Heart left ventricle (tissue), 16 donors: ENCODE results near the gene TOX2. TPM values are rescaled to one million over a fixed set of nuclear protein-coding genes. Genes with fewer than 3 reads are reported as not detected.

Experiments used
- ATAC-seq, 4 donors: fragments of 200-7000 bp; cut with Tn5 transposase; one replicate each; pipeline ENCODE4 v1.9.1; 2020 to 2022; ENCODE audit warnings: moderate library complexity in 4 of 4, mild to moderate bottlenecking in 3 of 4, moderate number of reproducible peaks in 1 of 4
- DNase-seq, 5 donors: peaks; one replicate each; pipeline ENCODE4 v3.0.0-alpha.2; 2020
- H3K27ac ChIP-seq, 12 donors: fragments of 200-600 bp; sonication (generic) in 4 of 12; one replicate each; pipeline versions ENCODE4 v1.5.0 to v1.8.0; 2016 to 2022; ENCODE audit warnings: mild to moderate bottlenecking in 2 of 12
- H3K27me3 ChIP-seq, 9 donors: fragments of 200-600 bp; sonication (generic) in 2 of 9; one replicate each; pipeline versions ENCODE4 v1.5.1 to v1.8.0; 2016 to 2022; ENCODE audit warnings: mild to moderate bottlenecking in 3 of 9
- H3K36me3 ChIP-seq, 9 donors: fragments of 200-600 bp; sonication (generic) in 2 of 9; one replicate each; pipeline versions ENCODE4 v1.5.0 to v1.8.0; 2018 to 2022; ENCODE audit warnings: mild to moderate bottlenecking in 2 of 9
- H3K4me1 ChIP-seq, 12 donors: fragments of 200-600 bp; sonication (generic) in 4 of 12; one replicate each; pipeline versions ENCODE4 v1.5.0 to v1.8.0; 2016 to 2022; ENCODE audit warnings: mild to moderate bottlenecking in 3 of 12
- H3K4me3 ChIP-seq, 12 donors: fragments of 200-600 bp; sonication (generic) in 4 of 12; one replicate each; pipeline versions ENCODE4 v1.5.0 to v1.8.0; 2017 to 2022; ENCODE audit warnings: mild to moderate bottlenecking in 9 of 12, moderate library complexity in 4 of 12
- H3K9me3 ChIP-seq, 12 donors: fragments of 200-600 bp; sonication (generic) in 4 of 12; one replicate each; pipeline versions ENCODE4 v1.5.0 to v1.8.0; 2016 to 2022; ENCODE audit warnings: mild to moderate bottlenecking in 1 of 12
- CTCF ChIP-seq, 12 donors: fragments of 200-600 bp; sonication (generic) in 4 of 12; IDR thresholded peaks; one replicate each; pipeline versions ENCODE4 v1.5.0 to v1.8.0; 2018 to 2022; ENCODE audit warnings: antibody characterized with exemption in 12 of 12, mild to moderate bottlenecking in 5 of 12
- POLR2A ChIP-seq, 2 donors: fragments of 450-650 bp; IDR thresholded peaks; one replicate each; pipeline ENCODE4 v1.6.1; 2017; ENCODE audit warnings: antibody characterized with exemption in 2 of 2, mild to moderate bottlenecking in 2 of 2, moderate library complexity in 2 of 2
- WGBS, 4 donors: extraction: QIAGEN DNeasy Blood & Tissue Kit in 2 of 4; methylation state at CpG; one replicate each; pipeline versions ENCODE4 v1.1.5 to v1.1.7; 2013 to 2018; 5-methylcytosine and 5-hydroxymethylcytosine counted together
- intact Hi-C, 10 donors: fragments of 100-400 bp; cut with DNase I; formaldehyde crosslinking; loops; one replicate each; pipeline versions ENCODE4 v1.11.1 to v1.14.2; 2022
- polyA plus RNA-seq, 2 donors: library from polyadenylated mRNA; stranded (reverse); fragments of 200-250 nt; gene quantifications; one replicate each; pipeline ENCODE4 v1.2.3, GENCODE V29; 2013
- total RNA-seq, 9 donors: library from RNA; depleted of rRNA in 2 of 9; stranded (reverse); fragments of >200 nt in 2 of 9; fragmentation: NEBNext Ultra II Directional in 3 of 9; extraction: Animal tissue kit (Norgen Biotek cat#: 25700) in 3 of 9; gene quantifications; one replicate each; pipeline versions ENCODE4 v1.1.0 to v1.2.4, GENCODE V29; 2016 to 2023
- donor health status: ischemic (EF 13 %, LVEDD 7.1; RV severe dilation, severe dysfunction).
- donor health status: healthy with polysubstance abuse.
- donor health status: DM: no; HTN: yes; CAD: no.
- donor health status: DM: no; HTN: no; CAD: no.
- donor health status: ischemic (EF 25% LVEDD 6.9; RV normal size, moderate dysfunction).
- donor health status: ischemic (EF 25% LVEDD 5.7; RV mildly dilated, moderate dysfunction).
- donor health status: healthy.
- donor health status: DM: yes; HTN: yes; CAD: no.
- donor health status: ischemic (EF 35%, LVEDD 5.7; RV mildly dilated, moderate dysfunction).
- donor health status: nonischemic (EF 11% LVEDD 7.7; RV severe dilation, severe dysfunction).
- donor health status: DM: yes; HTN: yes; CAD: no.
- donor health status: PGD.
- donor health status: ischemic (EF 29% LVEDD 5.4; RV normal size, mild dysfunction).
- donor health status: nonischemic (EF 23%, LVEDD 6.1; RV moderate dilation, normal function).

Gene TOX2
- total and polyA plus RNA-seq, 11 donors = 0.53 to 3.0 (median 0.91) TPM

GRCh38 chr20:44092551-44093248 lies 178.0 kb downstream of the TOX2 start:
- no peak overlapping the region for H3K4me3 ChIP-seq
- no peaks in the 10 kb centered on the region for H3K36me3 ChIP-seq
- peak in 11 of 12 donors; percentile 17 to 50 (median 35) for TF ChIP-seq CTCF (IDR thresholded peaks at IDR 0.05)
- TF ChIP-seq POLR2A (IDR thresholded peaks at IDR 0.05) = no peak
- peaks cover 0 to 19% (median 0%) of the 10 kb centered on the region in 9 donors for H3K27me3 ChIP-seq
- H3K27ac ChIP-seq = no peak overlapping the region
- no peaks in the 10 kb centered on the region for H3K9me3 ChIP-seq
- DNase-seq (no peak), ATAC-seq (no peak)
- 61 to 70% (median 67%) methylated on average over 8 to 9 of the region's 9 CpGs for WGBS, 4 donors
- intact Hi-C loops = no loop called here
- H3K4me1 ChIP-seq = peaks cover 0 to 2% (median 0%) of the 10 kb centered on the region in 12 donors

- Histone ChIP-seq H3K36me3 (no peaks in the 10 kb centered on the region), H3K27ac (no peak overlapping the region), H3K4me3 (no peak overlapping the region), H3K27me3 (peaks cover 0 to 19% (median 0%) of the 10 kb centered on the region in 9 donors), H3K4me1 (peaks cover 0 to 7% (median 0%) of the 10 kb centered on the region in 12 donors), H3K9me3 (no peaks in the 10 kb centered on the region)
- intact Hi-C loops = no loop called here
- no peak for DNase-seq
- WGBS, 4 donors = 78 to 86% (median 84%) methylated on average over 2 of the region's 2 CpGs
- no peak for TF ChIP-seq POLR2A (IDR thresholded peaks at IDR 0.05)
- peak in 1 of 12 donors; percentile 8 for TF ChIP-seq CTCF (IDR thresholded peaks at IDR 0.05)
- ATAC-seq = no peak
Observed at GRCh38 chr20:44093249-44093582, 178.6 kb downstream of the TOX2 start.

- Histone ChIP-seq H3K4me3 (no peak overlapping the region), H3K27me3 (peaks cover 0 to 13% (median 0%) of the 10 kb centered on the region in 9 donors), H3K36me3 (no peaks in the 10 kb centered on the region), H3K4me1 (peaks cover 0 to 8% (median 0%) of the 10 kb centered on the region in 12 donors), H3K27ac (no peak overlapping the region), H3K9me3 (no peaks in the 10 kb centered on the region)
- ATAC-seq (no peak), DNase-seq (no peak)
- TF ChIP-seq CTCF (IDR thresholded peaks at IDR 0.05) (no peak), POLR2A (IDR thresholded peaks at IDR 0.05) (no peak)
- 55 to 64% (median 60%) methylated on average over 7 of the region's 7 CpGs for WGBS, 4 donors
- intact Hi-C loops = no loop called here
Observed at GRCh38 chr20:44095831-44096230, 181.2 kb downstream of the TOX2 start.

- ATAC-seq (peak; percentile 24 to 66 (median 60)), DNase-seq (no peak)
- 62 to 73% (median 66%) methylated on average over 14 of the region's 14 CpGs for WGBS, 4 donors
- H3K9me3 ChIP-seq = peaks cover 0 to 10% (median 0%) of the 10 kb centered on the region in 12 donors
- no peaks in the 10 kb centered on the region for H3K36me3 ChIP-seq
- intact Hi-C loops = no loop called here
- H3K27me3 ChIP-seq = peaks cover 0 to 16% (median 0%) of the 10 kb centered on the region in 9 donors
- H3K4me1 ChIP-seq = peaks cover 0 to 8% (median 0%) of the 10 kb centered on the region in 12 donors
- TF ChIP-seq CTCF (IDR thresholded peaks at IDR 0.05) = no peak
- TF ChIP-seq POLR2A (IDR thresholded peaks at IDR 0.05) = no peak
- no peak overlapping the region for H3K4me3 ChIP-seq
- no peak overlapping the region for H3K27ac ChIP-seq
Observed at GRCh38 chr20:44097521-44098255, 183.0 kb downstream of the TOX2 start.
